GM10248 (cell line): ENCODE data around the gene SAMD15.

ENCODE experiments used
- CTCF ChIA-PET: fragments of 300-600 bp; sonication (Branson Sonifier 250); formaldehyde crosslinking; extraction: SDS; loops from one replicate; lab custom pipeline; 2021; ENCODE audit warnings: antibody characterized with exemption; lab: Yijun Ruan, JAX
- POLR2A ChIA-PET: fragments of 350-650 bp; sonication (Branson Sonifier 250); formaldehyde crosslinking; extraction: SDS; loops from one replicate; lab custom pipeline; 2020; ENCODE audit warnings: antibody characterized with exemption; lab: Yijun Ruan, JAX
- DNase-seq: peaks from one replicate; pipeline ENCODE4 v3.0.0; 2012; ENCODE audit errors: extremely low spot score
- TF ChIP-seq, protein P1 (sequence below): IDR thresholded peaks from 2 replicates; pipeline ENCODE4 v1.5.1; 2012; ENCODE audit warnings: mild to moderate bottlenecking, low read depth; ENCODE audit errors: extremely low read depth, missing control alignments, control extremely low read depth

SAMD15 gene

DNA sequence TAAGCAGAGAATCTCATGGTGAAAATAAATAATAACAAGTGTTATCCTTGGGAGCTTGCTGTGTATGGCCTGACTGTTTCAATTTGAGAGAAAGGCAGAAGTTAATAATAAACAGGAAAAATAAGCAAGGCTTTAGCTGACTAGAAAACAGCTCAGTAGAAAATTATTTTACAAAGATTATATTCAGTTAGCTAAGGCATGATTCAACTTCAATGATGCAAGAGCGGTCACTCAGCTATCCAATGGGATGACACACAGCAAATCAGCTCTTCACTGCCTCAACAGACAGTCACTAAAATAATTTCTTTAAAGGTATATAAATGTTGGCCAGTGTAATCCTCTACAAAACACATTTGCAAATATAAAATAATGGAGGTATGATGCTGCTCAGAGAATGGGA lies 37.8 kb upstream of the SAMD15 start:
- TF ChIP-seq, protein P1, sequence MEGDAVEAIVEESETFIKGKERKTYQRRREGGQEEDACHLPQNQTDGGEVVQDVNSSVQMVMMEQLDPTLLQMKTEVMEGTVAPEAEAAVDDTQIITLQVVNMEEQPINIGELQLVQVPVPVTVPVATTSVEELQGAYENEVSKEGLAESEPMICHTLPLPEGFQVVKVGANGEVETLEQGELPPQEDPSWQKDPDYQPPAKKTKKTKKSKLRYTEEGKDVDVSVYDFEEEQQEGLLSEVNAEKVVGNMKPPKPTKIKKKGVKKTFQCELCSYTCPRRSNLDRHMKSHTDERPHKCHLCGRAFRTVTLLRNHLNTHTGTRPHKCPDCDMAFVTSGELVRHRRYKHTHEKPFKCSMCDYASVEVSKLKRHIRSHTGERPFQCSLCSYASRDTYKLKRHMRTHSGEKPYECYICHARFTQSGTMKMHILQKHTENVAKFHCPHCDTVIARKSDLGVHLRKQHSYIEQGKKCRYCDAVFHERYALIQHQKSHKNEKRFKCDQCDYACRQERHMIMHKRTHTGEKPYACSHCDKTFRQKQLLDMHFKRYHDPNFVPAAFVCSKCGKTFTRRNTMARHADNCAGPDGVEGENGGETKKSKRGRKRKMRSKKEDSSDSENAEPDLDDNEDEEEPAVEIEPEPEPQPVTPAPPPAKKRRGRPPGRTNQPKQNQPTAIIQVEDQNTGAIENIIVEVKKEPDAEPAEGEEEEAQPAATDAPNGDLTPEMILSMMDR: no peak
- POLR2A ChIA-PET: no interaction called here
- no peak for DNase-seq
- CTCF ChIA-PET: interaction anchor here (1.0 kb wide), 1 partner anchor 11 kb away, joined by 5 read pairs; no protein-coding TSS in a partner anchor

DNA sequence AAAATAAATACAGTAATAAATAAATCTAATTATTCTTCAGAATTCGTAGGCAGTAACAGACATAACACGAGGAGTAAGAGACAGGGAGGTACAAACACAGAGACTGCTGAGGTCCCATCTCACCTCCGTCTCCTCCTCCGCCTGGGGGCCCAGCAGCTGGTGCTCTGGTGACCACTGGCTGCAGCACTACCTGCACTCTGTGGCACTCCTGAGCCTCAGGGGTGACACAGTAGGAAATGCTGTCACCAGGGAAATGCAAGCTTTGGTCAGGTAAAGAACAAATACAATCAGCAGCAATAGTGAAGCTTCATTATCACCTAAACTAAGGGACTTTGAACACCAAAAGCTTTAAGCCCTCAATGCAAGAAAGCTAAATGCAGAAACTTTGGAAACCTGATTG lies 36.8 kb upstream of the SAMD15 start:
- POLR2A ChIA-PET: no interaction called here
- TF ChIP-seq, protein P1: no peak
- no peak for DNase-seq
- CTCF ChIA-PET: interaction anchor here (0.7 to 1.8 kb wide), 3 partner anchors 9 to 102 kb away, joined by 3 to 5 read pairs (median 5); no protein-coding TSS in a partner anchor

DNA sequence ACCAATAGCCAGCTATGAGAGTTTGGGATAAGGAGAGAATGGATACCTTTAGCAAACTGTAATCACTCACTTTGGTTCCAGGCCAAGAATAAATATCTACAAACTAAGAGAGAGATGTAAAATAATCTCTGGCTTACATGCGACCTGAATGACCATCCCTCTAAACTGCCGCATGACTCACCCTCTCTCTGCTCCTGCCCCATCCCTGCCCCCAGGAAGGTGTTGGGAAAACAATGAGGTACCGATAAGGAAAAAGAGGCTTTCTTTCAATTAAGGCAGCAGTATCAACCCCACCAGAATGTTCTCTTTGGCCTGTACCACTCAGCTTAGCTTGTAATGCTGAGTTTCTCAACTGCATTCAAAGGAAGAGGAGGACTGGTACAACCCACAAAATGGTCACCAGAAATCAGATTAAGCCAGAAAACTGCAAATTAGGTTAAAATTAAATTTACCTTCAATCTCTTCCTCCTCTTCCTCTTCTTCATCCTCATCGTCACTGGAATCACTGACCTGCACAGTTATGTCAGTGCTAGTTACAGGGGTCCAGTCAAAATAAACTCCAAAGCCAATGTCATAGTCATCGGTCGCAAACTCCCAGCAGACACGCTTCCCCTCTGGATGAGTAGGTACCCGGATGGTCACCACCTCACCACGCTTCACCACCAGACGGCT lies 34.3 kb upstream of the SAMD15 start:
- DNase-seq: no peak
- TF ChIP-seq, protein P1: no peak
- POLR2A ChIA-PET: no interaction called here
- CTCF ChIA-PET: interaction anchor here (1.1 to 2.2 kb wide), 5 partner anchors 10 to 34 kb away, joined by 3 to 8 read pairs (median 3); partner anchors contain the start of gene SAMD15

DNA sequence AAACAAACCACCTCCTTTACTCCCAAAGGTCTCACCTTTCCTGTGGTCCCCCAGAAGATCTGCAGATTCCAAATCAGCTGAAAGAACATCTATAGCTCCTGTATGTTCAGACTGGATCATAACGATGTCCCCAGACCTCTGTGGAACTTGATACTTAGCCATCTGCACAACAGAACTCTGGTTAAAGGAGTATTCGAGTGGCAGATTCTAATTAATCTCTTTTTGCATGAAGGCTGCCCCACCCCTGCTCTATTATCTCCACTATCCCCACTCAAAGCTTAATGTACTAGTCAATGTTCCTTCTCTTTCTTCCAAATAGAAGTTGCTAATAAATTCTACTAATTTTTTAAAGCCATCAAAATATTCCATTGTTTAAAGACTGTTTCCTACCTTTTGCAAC lies 33.5 kb upstream of the SAMD15 start:
- no peak for DNase-seq
- ChIA-PET CTCF (interaction anchor here (1.1 to 2.2 kb wide), 2 partner anchors 10 to 19 kb away, joined by 4 to 8 read pairs; no protein-coding TSS in a partner anchor), POLR2A (no interaction called here)
- TF ChIP-seq, protein P1: no peak

DNA sequence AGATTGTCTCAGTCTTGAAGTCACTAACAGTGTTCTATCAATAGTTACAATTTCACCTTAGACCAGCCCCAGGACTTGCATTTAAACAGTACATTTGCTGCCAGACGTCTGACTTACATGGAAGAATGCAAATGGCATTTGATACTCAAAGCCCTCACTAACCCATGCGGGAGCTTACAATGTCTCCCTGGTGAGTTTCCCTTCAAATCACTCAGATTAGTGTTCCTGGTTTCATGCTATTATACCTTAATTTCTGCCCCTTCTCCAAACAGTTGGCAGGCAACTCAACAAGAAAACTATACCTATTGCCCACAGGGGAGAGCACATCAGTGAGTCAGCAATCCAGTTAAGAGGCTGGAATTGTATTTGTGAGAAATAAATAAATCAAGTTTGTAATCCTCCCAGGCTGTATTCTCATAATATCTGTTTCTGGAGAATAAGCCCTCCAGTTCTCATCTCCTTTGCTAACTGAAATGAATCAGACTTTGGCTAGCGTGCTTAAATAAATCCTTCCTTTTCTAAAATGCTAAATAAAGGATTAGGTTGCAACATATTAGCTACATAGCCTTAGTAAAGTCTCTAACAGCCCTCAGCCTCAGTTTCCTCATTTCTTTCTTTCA lies 32.7 kb upstream of the SAMD15 start:
- ChIA-PET CTCF (interaction anchor here (1.0 to 2.2 kb wide), 2 partner anchors 9 kb away, joined by 4 to 8 read pairs; no protein-coding TSS in a partner anchor), POLR2A (interaction anchor here (0.6 kb wide), 1 partner anchor 23 kb away, joined by 3 read pairs; no protein-coding TSS in a partner anchor)
- no peak for DNase-seq
- TF ChIP-seq, protein P1: no peak

DNA sequence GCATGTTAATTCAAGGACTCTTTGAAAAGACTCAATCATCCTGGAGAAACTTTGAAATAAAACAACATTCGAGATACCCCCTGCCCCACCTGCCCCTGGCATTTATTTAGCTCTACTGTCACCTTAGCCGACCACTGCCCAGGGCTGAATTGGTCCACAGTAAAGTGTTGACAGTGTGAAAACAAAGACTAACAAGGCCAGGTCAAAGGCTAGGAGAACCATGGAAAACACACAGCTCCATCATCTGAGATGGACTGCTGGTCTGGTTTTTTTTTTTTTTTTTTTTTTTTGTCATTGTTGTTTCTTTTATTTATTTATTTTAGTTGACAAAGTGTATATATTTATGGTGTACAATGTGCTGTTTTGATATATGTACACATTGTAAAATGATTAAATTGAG lies 30.7 kb upstream of the SAMD15 start:
- ChIA-PET CTCF (interaction anchor here (1.0 kb wide), 1 partner anchor 17 kb away, joined by 3 read pairs; no protein-coding TSS in a partner anchor), POLR2A (no interaction called here)
- TF ChIP-seq, protein P1: no peak
- DNase-seq: no peak
